GM19397 (cell line): ENCODE results near the gene SATB1.
"Not testable (repeated sequence)": the region's sequence is repeated elsewhere in the genome, so short reads cannot be mapped to it uniquely, and the experiment has no call there.

ENCODE experiments used
- ATAC-seq: cut with Tn5 transposase; IDR thresholded peaks from one replicate; pipeline ENCODE4 v1.9.1; 2021; ENCODE audit warnings: mild to moderate bottlenecking, moderate library complexity; ENCODE audit not compliant: unreplicated experiment

Gene SATB1

DNA sequence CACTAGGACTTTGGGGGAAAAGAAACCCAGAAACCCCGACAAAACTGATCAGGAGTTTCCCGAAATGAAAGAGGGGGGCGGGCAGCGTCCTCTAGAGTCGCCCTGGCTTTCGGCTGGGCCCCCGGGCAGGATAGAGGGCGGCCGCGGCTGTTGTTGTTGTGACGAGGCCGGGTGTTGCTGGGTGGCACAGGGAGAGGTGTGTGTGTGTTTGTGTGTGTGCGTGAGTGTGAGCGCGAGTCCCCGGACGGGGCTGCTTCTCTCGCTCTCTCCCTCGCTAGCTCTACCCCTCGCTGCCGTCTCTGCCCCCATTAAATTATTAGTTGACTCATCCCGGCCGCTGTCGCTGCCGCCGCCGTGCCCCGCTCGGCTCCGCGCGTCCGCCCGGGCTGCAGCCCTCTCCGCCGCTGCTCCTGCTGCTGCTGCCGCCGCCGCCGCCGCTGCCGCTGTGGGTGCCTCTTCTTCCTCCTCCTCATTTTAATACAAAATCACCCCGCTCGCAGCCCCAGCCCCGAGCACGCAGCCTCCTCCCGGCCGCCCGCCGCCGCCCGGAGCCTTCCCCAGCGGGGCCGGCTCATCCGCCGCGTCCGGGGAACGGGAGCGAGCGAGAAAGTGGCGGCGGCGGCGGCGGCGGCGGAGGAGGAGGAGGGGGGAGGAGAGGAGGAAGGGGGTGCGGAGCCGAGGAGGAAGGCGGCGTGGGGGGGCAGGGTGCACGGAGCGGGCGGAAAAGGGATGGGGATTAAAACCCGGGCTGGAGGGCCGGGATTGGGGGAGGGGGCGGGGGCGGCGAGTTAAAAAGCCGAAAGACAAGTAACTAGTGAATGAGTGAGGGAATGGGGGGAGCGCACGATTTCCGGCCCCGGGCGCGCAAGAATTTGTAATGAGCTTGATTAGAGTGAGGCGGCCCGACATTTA is at the start of gene SATB1:
TSS of gene SATB1 (minus strand) at position 611 of the 912 bp plus-strand sequence. CDS start 4,372 bp downstream, outside the sequence.
- peak; percentile 63 for ATAC-seq

DNA sequence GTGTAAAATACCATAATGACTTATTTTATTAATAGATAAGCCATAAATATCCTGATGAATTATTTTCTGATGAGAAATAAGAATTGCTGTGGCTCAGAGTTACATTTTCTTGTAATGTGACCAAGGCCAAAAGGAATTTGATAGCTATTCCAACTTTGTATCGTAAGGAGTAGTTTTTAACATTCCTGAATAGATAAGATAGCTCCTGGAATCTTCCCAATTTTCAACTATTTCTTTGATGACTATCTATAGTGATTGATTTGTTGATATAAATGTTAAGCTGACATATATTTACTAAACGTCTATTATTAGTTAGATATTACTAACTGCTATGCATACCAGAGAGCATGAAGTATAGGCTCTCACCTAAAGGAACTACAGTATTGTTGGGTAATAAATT is 49.1 kb upstream of the SATB1 start:
- no peak for ATAC-seq

DNA sequence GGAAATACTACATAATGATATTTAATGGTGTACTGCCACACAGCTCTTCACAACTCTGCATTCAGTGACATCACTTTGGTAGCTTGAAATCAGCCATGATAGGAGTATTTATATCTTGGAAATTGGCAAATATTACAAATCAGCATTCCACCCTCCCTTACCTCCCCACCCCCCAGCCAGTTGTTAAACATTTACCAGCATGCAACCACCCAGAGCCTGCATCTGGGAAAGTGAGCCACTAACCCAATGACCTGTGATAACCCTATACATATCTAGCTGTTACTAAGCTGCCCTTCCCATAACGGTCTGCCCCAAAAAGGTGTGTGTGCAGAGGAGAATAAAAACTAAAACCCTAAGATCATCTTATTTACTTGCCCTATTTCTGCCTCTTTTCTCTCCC is 44.6 kb upstream of the SATB1 start:
- no peak for ATAC-seq

- no peak for ATAC-seq
Measured at GRCh38 chr3:18466136-18466535, 41.0 kb upstream of the SATB1 start.

GRCh38 chr3:18454766-18455165 is 29.6 kb upstream of the SATB1 start:
- ATAC-seq, result no peak

DNA sequence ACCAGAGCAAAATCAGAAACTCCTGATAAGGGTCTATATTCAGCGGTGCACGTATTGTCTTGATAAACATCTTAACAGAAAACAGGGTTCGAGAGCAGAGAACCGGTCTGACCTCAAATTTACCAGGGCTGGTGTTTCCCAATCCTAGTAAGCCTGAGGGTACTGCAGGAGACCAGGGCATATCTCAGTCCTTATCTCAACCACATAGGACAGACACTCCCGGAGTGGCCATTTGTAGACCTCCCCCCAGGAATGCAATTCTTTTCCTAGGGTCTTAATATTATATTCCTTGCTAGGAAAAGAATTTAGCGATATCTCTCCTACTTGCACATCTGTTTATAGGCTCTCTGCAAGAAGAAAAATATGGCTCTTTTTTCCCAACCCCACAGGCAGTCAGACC is 24.5 kb upstream of the SATB1 start:
- ATAC-seq, result not testable (repeated sequence)

- no peak for ATAC-seq
Measured at GRCh38 chr3:18447720-18448119, 22.6 kb upstream of the SATB1 start.

DNA sequence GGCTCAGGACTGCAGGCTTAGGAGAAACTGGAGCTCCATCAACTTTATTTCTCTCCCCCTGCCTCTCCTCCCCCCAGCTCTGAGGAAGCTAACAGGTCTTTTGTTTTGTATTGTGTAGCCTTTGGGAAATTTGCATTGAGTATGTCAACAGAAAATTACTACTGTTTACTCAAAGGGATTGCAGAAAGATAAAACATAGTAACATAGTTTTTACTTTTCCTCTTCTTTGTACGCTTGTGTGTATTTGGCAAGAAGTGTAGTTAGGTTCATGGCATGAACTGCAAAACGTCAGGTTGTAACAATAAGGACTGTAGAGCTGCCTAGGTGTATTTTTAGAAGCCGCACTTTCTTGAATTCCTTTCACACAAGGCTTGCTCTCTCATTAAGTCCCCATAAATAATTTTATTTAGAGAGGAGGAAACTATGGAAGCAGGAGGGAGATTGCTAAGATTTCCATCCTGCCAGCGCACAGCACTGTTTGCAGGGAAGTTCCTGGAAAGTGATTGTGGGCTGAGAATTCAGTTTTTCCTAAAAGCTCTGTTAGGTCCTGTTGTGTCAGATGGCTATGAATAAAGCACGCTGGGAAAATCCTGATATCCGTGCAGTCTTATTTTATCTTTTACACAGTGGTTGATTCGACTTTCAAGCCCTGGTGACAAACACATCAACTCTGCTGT is 21.1 kb upstream of the SATB1 start:
- no peak for ATAC-seq

- ATAC-seq, result peak; percentile 30
Measured at GRCh38 chr3:18445401-18446148, 20.4 kb upstream of the SATB1 start.

GRCh38 chr3:18444595-18445400 is 19.7 kb upstream of the SATB1 start:
- peak; percentile 96 for ATAC-seq

- ATAC-seq, result no peak
Measured at GRCh38 chr3:18443665-18444594, 18.8 kb upstream of the SATB1 start.

DNA sequence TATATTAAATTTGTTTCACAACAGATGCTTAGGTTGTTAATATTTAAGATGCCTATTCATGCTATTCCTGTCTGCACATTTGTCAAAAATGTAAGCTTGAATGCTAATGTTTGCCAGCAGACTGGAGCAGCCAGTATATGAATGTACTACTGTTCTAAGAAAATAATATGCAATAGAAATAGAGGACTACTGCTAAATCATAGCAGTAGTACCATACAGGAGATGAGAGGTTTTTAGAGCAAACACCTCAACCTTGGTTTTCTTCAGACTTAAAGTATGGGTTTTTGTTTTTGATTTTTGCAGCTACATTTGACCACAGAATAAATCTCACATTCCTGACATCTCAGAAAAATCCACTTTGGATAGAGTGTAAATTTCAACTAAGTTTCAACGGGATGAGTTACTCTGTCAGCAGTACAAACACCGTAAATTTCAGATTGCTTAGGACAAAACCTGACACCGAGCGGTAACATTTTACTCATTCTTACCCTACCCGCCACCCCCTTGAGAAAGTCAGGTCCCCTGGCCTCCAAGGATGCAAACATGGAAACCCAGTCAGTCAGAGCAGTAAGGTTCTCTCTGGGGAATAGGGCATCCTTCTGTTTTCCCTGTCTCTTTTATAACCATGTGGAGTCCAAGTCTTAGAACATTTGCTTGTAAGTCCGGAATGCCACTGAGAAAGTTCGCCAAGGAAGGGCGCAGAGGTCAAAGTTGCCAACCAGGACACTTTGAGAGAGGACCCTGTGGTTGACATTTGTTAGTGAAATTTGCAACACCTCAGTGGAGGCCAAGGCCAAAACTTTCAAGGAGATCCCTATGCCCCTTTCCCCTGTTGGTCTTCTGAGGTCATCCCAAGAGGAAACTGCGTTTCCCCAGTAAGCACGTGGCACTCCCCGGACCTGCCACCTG is 17.9 kb upstream of the SATB1 start:
- ATAC-seq, result no peak

GRCh38 chr3:18441551-18441950 is 16.4 kb upstream of the SATB1 start:
- ATAC-seq, result no peak

DNA sequence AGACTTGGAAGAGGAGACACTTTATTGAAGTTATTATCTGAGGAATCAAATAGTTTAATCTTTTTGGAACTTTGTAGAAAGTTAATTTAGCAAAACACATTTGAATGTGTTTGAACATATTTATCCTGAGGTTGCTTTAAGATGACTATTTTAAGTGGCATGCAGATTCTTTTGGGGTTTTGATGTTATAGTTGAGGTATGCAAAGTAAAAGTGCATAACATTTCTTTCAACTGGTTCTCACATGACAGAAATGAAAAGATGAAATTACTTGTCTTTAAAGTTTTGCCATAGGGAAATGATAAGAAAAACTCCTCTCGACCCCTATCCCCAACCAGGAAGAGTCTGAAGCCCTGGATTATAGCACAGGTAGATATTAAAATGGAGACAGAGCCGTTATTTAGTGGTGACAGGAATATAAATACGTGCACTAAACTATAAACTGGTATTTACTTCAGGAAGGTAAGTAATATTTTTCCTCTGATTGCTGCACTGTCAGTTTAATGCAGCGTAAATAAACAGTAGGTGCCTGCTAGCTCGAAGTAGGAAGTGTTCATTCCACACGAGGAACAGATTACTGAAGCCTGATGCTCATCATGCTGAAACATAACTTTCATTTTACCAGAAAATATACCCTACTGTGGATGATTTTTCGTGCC is 15.1 kb upstream of the SATB1 start:
- ATAC-seq, result no peak

GRCh38 chr3:18439281-18439680 is 14.1 kb upstream of the SATB1 start:
- ATAC-seq, result no peak

DNA sequence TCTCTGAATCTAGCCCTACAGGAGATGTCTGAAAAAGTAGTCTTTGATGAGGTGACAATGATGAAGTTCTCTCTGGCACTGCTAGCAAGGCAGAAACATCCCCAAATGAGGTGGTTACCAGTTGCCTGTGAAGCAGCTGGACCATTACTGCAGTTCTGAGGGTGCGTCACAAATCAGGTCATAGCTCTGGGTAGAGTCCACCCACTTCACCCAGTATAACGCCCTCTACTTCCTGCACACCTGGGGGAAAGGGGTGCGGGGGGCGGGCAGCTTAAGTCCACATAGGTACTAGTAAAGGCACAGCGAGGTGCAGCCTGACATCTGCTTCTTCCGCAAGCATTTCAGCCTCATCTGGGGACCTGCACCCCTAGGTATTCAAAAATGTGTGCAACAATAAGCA is 13.4 kb upstream of the SATB1 start:
- no peak for ATAC-seq

GRCh38 chr3:18436213-18436612 is 11.1 kb upstream of the SATB1 start:
- no peak for ATAC-seq

GRCh38 chr3:18434711-18435110 is 9.6 kb upstream of the SATB1 start:
- ATAC-seq, result no peak
